TTC549 (cell line): Measurements from ENCODE around the gene MAN2B2.

Source experiments
- FAIRE-seq: peaks from 2 replicates; lab custom pipeline; 2012; peaks lifted over from hg19 to GRCh38; lab: Jason Lieb, UNC

The MAN2B2 gene

GRCh38 chr4:6595897-6596537, 21.0 kb downstream of the MAN2B2 start:
- FAIRE-seq, result no peak

- no peak for FAIRE-seq
These were observed 22.0 kb downstream of the MAN2B2 start for GRCh38 chr4:6596948-6597347.

- FAIRE-seq, result no peak
These were observed 23.1 kb downstream of the MAN2B2 start for GRCh38 chr4:6598127-6598526.

DNA sequence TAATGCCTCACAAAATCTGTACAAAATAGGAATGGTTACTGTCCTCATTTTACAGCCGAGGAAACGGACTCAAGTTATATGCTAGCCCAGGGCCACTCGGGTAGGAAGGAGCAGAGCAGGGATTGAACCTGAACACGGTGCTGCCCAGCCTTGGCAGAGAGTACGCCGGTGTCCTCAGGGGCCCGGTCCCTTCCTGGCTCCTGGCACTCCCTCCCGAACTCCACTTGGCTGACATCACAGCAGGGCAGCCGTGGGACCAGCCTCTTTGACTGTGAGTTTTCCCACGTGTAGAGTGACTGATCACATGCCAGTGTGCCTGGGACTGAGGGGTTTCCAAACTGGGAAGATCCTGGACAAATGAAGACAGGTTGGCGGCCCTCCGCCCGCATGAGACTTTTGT, 23.7 kb downstream of the MAN2B2 start:
- FAIRE-seq, result no peak

DNA sequence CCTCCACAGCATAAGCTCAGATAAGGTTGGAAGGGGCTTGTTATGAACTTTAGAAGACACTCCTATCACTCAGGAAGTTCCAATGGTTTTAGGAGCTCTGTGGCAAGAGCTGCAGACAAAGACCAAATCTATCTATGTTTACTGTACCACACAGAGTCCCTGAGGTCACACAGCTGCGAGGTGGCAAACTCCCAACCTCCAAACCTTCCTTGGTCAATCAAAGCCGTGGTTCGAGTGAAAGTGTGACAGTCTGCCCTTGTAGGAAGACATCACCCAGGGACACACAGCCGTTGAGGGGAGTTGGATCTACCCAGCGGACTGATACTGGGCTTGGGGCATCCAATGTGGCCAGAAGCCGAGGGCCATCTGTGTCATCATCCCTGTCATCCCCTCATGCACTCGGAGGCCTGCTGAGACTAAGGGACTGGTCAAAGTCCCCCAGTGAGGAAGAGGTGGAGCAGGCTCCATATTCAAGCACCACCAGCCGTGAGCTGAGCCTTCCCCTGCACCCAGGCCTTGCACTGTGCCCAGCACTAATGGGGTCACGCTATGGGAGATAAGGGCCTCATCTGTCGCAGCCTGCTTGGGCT, 26.8 kb downstream of the MAN2B2 start:
- FAIRE-seq, result no peak

DNA sequence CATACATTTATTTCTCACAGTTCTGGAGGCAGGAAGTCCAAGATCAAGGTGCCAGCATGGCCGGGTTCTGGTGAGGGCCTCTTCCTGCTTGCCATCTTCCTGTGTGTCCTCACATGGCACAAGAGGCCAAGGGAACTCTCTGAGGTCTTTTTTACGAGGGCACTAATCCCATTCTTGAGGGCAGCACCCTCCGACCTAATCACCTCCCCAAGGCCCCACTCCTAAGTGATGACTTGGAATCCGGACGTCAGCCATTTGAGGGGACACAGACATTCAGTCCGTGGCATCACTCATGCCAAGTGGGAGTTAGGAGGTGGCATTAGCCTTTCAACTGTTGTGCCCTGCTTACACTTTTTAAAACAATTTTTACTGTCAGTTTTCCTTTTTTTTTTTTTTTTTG, 27.3 kb downstream of the MAN2B2 start:
- no peak for FAIRE-seq

DNA sequence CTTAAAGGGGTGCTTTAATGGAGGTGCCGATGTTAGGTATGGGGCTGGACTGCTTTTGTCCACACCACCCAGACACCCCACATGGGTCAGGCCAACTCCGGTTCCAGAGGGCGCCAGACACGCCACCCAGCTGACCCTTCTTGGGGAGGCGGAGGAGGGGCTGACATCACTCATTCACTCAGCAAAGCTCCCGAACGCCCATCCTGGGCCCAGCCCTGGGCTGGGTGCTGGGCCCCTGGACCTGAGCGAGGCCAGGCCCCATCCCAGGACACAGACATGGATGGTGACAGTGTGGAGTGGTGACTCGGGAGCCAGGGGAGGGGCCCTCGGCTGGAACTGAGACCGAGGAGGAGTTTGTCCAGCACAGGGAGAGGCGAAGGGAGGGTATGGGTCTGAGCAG, 28.1 kb downstream of the MAN2B2 start:
- FAIRE-seq, result no peak

DNA sequence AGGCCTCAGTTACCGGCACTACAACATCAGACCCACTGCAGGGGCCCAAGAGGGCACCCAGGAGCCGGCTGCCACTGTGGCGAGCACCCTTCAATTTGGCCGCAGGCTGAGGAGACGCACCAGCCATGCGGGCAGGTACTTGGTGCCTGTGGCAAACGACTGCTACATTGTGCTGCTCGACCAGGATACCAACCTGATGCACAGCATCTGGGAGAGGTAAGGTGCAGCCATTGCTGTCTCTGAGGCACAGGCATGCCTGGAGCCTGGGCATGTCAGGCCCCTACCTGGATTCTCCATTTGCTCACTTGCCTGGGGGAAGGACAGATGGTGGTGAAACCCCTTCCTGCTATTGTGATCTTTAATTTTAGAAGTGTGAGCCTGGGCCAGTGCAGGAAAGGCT, 30.1 kb downstream of the MAN2B2 start:
- FAIRE-seq, result no peak

DNA sequence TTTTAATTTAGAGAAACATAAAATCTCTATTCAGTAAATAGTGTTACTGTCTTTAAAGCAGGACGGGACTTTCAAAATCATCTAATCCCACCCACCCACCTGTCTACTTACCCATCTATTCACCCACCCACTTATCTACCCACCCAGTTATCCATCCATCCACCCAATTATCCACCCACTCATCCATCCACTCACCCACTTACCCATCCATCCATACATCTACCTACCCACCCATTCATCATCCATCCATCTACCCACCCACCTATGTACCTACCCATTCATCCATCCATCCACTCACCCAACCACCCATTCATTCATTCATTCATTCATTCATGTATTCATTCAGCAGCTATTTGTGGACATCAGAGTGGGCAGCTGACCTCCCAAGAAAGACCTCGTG, 30.6 kb downstream of the MAN2B2 start:
- FAIRE-seq, result no peak

- no peak for FAIRE-seq
These were observed 31.7 kb downstream of the MAN2B2 start for GRCh38 chr4:6606465-6607235.

- FAIRE-seq, result no peak
These were observed 32.5 kb downstream of the MAN2B2 start for GRCh38 chr4:6607368-6608055.

GRCh38 chr4:6608758-6609414, 33.9 kb downstream of the MAN2B2 start:
- no peak for FAIRE-seq

DNA sequence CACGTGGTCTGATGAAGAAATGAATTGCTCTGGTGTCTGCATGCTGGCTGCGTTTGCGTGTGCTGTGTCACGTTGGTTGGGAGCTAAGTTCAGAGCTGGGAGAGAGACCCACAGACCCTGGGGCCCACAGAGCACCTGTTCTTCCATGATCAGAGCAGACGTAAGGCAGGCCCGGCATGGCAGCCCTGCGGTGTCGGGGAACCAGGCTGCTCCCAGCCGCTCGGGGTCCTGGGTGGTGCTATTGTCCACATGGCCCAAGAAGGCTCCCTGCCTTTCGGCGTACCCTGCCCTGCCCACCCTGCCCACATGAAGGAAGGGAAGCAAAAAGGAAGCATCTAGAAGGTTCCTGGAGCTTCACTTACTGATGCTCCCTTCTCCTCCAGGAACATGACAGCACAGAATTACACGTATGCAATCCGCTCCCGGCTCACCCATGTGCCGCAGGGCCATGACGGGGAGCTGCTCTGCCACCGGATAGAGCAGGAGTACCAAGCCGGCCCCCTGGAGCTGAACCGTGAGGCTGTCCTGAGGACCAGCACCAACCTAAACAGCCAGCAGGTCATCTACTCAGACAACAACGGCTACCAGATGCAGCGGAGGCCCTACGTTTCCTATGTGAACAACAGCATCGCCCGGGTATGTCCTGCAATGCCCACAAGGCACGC, 34.6 kb downstream of the MAN2B2 start:
- no peak for FAIRE-seq

GRCh38 chr4:6610856-6611430, 36.0 kb downstream of the MAN2B2 start:
- FAIRE-seq, result no peak

GRCh38 chr4:6612961-6613675, 38.1 kb downstream of the MAN2B2 start:
- FAIRE-seq, result no peak

DNA sequence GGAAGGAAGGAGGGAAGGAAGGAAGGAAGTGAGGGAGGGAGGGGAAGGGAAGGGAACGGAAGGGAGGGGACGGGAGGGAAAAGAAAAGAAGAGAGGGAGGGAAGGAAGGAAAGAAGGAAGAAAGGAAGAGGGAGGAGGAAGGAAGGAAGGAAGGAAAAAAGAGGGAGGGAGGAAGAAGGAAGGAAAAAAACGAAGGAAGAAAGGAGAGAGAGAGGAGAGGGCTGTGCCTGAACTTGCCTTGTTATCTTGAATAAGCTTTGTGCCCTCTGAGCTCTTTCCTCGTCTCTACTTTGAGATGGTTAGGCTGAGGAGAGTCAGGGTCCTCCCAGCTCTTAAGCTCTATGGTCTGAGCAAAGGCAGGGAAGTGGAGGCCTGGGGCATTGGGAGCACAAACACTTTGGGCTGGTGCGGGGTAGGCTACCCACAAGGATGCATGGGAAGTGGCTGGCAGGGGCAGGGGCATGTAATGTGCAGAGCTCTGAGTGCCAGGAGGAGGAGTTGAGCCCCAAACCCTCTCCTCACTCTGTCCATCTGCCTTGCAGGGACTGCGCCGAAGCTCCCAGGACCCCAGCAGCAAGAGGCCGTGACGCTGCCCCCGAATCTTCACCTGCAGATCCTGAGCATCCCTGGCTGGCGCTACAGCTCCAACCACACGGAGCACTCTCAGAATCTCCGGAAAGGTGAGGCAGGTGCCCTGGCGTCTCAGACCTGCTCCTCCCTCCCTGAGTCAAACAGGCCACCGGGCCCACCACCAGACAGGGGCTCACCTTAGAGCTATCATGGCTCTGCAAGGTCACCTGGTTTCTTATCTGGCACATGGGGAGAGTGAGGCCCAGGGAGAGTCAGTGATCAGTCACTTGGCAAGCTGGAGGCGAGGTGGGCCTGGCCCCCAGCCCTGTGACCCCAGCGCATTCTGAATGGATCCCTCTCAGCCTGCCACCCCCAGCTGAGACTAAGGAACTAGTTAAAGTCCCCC, 39.0 kb downstream of the MAN2B2 start:
- no peak for FAIRE-seq

DNA sequence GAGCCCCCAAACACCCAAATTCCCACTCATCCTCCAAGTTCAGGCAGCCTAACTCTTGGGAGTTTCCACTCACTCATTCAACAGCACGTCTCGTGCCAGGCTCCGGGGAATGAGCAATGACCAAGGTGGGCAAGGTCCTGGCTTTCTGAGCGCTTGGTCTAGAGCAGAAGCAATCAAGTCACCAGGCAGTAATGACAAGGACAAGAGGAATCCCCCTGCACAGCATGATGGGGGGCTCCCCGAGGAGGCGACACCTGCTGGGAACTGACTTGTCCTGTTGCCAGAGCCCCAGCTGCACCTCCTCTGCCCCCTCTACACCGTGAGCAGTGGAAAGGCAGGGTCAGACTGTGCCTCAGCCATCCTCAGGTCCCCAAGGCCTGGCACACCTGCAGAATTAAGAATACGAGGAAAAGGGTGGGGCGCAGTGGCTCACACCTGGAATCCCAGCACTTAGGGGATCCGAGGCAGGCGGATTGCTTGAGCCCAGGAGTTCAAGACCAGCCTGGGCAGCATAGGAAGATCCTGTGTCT, 39.8 kb downstream of the MAN2B2 start:
- no peak for FAIRE-seq

DNA sequence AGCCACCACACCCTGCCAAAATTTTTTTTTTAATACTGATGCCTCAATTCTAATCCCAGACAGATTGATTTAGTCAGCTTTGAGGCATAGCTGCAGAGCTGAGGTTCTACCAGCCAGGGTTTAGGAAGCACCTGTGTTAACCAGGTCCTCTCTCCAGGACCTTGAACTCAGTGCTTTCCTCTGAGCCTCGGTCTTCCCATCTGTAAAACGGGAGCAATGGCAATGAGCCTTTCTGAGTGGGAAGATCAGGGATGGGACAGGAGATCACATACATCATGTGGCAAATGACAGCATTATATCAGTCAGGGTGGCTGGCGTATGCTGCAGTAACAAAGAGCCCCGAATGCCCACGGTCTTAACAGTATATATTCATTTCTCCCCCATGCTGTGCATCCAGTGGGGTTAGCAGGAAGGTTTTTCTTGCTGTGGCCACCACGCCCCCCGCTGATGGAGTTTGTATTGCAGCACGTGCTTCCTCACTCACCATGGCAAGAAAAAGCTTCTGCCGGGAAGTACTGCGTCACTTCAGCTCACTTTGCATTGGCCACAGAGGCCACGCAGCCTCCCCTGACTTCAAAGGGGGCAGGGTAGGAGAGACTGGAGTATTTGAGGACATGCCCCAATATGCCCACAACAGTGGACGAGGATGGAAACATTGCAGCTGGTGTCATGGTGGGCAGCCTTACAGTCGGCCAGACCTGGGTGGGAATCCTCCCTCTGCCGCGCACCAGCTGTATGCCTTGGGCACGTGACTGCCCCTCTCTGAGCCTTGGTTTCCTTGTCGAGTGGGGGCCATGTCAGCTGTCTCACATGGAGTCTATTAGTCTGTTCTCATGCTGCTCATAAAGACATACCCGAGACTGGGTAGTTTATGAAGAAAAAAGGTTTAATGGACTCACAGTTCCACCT, 41.4 kb downstream of the MAN2B2 start:
- no peak for FAIRE-seq
